SK-N-MC (cell line): ENCODE data around the gene SNX30.

ENCODE experiments used
- EZH2 ChIP-seq: fragments of 200-600 bp; sonication (generic); IDR thresholded peaks from one replicate; pipeline ENCODE4 v1.6.1; 2017; ENCODE audit warnings: antibody characterized with exemption
- POLR2AphosphoS5 ChIP-seq: IDR thresholded peaks from 2 replicates; pipeline ENCODE4 v1.6.1; 2012; ENCODE audit warnings: mild to moderate bottlenecking, low read depth, low read length, borderline replicate concordance

- no peak for TF ChIP-seq EZH2
- TF ChIP-seq POLR2AphosphoS5: no peak
Observed at GRCh38 chr9:112894041-112894440, 143.5 kb downstream of the SNX30 start.
